GM21515 (cell line): ENCODE measurements around the gene DTX3.
"Not testable (repeated sequence)": the region's sequence is repeated elsewhere in the genome, so short reads cannot be mapped to it uniquely, and the experiment has no call there.

Experiments
- ATAC-seq: cut with Tn5 transposase; IDR thresholded peaks from one replicate; pipeline ENCODE4 v1.9.1; 2021; ENCODE audit not compliant: unreplicated experiment

Gene DTX3

DNA sequence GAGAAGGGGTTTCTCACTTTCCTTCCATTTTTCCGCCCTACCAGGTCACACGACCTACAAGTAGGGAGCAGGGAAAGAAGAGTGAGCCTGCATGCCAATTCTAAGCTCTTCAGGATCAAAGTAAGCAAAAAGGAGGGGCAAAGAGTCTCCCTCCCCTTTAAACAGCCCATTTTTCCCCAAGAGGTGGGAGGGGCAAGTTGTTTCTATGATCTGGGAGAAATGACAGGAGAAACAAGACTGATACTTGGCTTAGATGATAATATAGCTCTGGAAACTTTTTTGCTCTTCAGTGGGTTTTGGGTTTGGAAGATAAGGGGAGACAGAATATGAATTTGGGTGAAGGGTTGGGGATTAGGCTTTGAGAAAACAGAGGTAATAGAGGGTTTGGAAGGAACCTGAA lies 1.8 kb downstream of the DTX3 start:
- ATAC-seq, result no peak

DNA sequence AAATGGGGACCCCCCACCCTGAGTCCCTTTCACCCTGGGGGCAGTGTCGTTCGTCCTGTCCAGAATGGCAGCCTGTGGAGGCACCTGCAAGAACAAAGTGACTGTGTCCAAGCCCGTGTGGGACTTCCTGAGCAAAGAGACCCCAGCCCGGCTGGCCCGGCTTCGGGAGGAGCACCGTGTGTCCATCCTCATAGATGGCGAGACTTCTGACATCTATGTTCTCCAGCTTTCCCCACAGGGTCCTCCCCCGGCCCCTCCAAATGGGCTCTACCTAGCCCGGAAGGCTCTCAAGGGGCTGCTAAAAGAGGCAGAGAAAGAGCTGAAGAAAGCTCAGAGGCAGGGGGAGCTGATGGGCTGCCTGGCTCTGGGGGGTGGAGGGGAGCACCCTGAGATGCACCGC lies 2.2 kb downstream of the DTX3 start:
- ATAC-seq, result no peak

DNA sequence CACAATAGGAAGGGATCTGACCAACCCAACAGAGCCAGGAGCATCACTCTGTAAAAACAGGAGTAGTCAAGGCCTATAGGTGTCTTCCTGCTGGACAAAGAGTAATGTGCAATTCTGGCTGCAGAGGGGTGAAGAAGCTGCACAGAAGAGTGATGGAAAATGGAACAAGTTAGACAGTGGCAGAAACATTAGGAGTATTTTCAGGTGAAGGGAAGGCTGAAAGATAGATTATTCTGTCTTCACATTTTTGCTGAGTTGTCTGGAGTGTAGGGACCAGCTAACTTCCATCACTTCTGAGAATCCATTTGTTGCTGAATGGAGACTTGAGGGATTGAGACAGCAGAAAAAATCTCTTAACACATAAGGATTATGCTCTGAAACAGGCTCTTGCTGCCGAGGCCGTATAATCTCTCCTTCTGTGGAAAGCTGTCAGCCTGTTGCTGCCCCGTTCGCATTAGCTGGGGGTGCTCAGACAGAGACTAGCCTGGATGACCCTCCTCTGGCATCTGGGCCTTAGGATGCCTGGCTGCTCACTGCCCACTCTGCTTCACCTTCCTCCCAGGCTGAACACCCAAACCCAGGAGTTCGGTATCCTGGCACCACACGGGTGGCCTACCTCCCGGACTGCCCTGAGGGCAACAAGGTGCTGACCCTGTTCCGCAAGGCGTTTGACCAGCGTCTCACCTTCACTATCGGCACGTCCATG lies 3.5 kb downstream of the DTX3 start:
- ATAC-seq, result no peak

DNA sequence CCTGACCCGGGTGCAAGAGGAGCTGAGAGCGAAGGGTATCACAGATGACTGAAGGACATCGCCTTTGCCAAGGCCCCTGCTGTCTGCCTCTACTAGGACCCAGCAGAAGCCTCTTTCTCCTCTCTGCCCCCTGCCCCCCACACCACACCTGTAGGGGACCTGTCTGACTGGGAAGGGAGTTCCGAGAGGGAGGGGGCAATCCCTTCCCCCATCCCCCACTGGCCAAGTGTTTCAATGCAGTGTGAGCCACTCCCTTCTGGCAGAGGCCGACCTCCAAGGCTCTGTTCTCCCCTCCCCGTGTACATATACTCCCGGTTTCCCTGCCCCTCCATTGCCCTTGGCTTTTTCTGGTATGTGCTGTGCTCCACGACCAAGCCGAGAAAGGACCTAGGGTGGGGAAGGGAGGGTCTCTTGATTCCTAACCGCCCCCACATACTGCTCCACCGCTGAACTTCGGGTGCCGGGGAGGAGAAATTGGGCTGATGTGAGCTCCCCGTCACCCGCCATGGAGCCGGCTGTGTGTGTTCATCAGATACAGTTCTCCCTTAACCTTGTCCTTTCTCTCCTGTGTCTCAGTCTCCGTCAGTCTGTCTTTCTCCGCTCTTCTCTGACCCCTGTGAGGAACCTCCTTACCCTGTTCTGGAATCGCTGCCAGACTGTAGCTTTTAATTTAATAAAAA lies 4.6 kb downstream of the DTX3 start:
- no peak for ATAC-seq

DNA sequence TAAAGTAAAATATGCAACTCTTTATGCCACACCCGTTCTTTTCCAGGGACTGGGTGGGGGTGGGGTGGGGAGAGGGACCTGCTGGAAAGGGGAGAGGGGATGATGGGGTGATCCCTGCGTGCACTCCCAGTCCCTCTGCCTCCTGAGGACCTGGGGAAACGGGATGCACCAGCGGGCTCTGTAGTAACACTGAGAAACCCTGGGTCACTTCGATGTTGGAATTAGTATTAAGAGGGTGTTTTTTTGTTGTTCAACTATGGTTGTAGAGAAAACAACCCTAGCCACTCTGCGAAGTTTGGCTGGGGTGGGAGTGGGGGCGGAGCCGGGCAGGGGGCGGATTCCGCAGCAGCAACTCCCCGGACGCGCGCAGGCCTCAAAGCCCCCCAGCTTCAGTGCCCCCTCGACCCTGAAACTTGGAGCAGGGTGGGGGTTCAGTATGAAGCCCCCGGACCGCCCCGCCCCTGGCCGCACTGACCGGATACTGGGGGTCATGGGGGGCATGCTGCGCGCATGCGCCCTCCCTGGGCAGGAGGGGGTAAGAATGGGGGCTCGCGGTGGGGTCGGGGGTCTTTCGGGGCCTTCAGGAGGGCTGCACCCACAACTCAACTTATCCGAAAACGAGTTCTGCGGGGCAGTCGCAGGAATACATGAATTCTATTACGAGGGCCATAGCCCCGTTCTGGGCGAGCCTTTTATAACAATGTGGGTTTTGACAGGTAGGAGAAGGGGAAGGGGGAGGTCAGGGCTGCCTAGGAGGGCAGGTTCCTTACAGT lies 5.3 kb downstream of the DTX3 start:
- ATAC-seq, result no peak

DNA sequence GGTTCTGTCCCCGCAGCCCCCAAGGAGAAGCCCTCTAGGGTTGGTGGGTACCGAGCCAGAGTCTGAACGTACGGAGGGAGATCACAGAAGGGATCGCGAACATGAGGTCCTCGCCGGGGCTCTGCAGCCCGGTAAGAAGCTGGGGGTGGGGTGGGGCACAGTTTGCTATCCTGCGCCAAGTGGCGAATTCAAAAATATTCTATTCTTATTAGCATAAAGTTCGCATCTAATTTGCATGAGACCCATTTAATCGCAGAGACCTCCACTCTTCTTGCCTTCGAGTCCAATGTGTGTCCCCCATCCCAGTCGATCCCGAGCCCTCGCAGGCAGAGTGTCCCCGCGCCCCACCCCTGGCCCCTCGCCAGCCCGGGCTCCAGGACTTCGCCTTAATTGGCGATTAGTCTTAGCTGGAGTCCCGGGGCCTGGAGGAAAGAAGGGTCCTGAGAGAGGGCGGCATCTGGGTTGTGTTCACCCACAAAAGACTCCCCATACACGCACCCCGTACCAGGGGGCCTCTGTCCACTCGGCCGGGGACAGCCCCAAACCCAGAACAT lies 6.0 kb downstream of the DTX3 start:
- no peak for ATAC-seq

DNA sequence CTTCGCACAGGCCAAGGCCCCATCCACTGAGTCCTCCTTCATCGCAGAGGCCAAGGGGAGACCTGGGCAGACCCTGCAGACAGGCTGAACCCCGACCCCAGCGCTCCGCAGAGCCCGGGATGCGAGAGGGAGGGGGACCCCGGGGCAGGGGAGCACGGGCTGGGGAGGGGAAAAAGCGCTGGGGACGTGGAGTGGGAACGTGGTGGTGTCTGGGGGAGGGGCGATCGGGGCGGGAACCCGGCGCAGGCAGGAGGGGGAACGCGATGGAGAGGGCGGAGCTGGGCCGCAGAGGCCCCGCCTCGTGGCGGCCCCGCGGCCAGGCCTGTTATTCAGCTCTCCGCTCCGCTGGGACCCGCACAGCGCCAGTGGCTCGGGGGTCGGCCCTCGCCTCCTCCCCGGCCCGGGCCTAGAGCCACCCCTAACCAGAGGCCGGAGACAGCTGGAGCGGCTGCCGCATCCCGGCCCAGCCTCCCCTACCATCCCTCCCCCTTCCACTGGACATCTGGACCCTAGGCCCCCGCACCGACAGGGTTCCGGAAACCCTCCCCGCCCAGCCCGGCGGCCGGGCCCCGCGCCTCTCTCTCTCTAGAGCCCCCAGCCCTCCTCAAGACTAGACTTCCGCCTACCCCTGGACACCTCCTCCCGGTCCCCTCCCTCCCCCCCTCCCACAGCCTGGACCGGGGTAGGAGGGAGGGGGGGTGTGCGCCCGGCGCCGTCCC lies 6.6 kb downstream of the DTX3 start, which contains the start of gene ARHGEF25:
Gene ARHGEF25 (plus strand): TSS at position 328 of the 719 bp plus-strand sequence. CDS start 460 bp downstream, outside the sequence.
- ATAC-seq, result no peak

DNA sequence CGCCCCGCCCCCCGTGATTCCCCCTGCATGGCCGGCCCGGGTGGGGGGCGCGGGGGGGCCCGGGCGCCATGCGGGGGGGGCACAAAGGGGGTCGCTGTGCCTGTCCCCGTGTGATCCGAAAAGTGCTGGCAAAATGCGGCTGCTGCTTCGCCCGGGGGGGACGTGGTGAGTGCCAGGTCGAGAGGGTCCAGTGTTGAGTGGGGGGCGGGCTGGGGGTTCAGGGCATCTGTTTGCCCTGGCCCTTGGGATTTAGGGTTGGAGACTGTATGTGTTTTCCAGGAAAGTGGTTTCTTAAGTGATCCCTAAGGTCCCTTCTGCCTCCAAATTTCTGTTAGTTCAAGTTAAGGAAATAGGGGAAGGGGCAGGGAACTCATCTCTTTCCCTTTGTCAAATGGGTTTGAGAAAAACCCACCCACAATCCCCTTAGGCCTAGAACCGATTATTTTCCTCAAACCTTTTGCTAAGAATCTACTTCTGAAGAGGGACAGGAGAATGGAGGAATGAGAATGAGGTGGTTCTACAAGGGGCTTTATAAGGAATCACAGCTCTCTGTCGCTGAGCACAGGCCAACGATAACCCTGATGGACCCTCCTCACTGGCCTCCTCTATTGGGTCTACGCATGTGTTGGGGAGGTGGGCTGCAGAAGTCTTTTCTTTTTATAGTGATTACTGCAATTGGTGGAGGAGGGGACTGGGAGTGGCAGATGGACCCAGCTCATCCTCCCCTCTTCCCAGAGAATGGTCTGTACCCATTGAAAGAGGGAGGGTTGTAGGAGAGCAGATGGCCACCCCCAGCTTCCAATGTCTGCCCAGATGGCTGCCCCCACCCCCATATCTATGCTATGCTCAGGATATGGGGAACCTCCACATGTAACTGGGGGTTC lies 7.4 kb downstream of the DTX3 start:
- ATAC-seq, result no peak

DNA sequence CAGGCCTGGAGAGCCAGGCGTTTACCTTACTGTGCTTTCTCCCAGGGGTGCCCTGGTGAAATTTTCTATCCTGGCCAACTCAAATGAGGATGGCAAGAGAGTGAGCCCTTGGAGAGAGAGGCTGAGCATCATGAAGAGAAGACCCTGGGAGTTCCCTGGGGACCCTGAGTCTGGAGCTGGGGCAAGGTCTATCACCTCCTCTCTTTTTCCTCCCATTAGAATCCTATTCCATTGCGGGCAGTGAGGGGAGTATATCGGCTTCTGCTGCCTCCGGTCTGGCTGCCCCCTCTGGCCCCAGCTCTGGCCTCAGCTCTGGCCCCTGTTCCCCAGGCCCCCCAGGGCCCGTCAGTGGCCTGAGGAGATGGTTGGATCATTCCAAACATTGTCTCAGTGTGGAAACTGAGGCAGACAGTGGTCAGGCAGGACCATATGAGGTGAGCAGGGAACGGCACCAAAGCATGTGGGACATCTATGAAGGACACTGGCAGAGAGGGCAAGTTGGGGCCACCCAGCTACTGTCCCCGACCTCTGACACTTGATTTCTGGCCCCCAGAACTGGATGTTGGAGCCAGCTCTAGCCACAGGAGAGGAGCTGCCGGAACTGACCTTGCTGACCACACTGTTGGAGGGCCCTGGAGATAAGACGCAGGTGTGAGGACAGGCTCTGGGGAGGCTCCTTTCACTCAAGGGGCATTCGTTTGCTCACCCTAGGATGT lies 8.2 kb downstream of the DTX3 start:
- no peak for ATAC-seq

DNA sequence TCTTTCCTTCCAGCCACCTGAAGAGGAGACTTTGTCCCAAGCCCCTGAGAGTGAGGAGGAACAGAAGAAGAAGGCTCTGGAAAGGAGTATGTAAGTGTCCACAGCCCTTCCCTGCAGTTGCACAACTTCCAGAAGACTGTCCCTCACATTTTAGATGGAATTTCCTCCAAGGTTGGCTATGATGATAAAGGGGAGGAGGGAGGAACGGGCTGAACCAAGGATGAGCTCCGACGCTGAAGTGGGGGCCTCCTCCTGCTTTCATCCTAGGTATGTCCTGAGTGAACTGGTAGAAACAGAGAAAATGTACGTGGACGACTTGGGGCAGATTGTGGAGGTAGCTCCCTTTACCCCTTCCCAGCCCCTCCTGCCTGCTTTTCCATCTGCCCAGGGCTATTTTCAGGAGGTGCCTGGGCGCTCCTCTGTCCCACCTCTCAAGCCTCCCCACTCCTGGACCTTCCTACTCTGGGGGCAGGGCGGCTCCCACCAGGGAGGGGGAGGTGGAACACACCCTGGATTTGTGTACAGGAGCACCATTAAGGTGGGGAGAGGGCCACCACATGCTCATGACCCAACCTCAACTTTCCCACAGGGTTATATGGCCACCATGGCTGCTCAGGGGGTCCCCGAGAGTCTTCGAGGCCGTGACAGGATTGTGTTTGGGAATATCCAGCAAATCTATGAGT lies 8.9 kb downstream of the DTX3 start:
- no peak for ATAC-seq

DNA sequence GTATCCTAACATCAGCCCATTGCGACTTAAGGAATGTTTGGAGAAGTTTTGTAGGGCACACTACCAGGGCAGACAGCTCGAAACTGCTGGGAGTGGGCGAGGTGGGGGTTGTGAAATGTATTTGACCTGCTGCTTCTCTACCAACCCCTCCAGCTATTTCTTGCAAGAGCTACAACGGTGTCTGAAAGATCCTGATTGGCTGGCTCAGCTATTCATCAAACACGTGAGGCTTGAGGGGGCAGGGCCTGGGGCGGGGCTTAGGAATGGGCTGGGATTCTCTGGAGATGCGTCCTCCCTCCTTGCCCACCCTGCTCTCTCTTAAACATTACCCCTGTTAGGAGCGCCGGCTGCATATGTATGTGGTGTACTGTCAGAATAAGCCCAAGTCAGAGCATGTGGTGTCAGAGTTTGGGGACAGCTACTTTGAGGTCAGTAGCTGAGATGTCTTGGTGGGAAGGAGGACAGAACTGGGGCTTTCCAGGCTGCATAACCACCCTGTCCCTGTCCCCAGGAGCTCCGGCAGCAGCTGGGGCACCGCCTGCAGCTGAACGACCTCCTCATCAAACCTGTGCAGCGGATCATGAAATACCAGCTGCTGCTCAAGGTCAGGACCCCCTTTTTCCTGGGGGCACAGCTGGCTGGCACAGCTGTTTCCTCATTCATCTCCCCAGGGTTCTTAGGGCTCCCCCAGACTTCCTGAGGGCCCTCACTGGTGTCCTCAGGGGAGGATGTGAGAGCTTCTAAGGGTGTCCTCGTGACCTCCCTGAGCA lies 9.7 kb downstream of the DTX3 start:
- peak; percentile 58 for ATAC-seq

DNA sequence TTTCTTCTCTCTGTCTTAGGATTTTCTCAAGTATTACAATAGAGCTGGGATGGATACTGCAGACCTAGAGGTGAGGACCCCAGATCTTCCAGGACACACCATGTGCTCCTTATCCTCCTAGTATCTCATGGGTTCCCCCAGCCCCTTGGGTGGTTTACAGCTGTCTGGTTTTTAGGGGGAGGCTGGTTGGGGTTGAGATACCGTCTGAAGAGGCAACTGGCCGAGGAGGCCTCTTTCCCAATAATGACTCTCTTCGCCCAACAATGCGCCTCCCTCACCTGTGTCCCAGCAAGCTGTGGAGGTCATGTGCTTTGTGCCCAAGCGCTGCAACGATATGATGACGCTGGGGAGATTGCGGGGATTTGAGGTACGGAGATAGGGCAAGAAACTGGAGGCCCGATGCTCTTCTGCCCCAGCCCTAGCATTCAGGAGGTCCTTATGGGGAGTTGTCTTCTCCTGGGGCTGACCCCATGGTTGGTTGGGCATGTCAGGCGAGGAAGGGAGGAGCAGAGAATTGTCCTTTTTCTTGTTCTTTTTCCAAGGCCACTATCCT lies 10.4 kb downstream of the DTX3 start:
- no peak for ATAC-seq

DNA sequence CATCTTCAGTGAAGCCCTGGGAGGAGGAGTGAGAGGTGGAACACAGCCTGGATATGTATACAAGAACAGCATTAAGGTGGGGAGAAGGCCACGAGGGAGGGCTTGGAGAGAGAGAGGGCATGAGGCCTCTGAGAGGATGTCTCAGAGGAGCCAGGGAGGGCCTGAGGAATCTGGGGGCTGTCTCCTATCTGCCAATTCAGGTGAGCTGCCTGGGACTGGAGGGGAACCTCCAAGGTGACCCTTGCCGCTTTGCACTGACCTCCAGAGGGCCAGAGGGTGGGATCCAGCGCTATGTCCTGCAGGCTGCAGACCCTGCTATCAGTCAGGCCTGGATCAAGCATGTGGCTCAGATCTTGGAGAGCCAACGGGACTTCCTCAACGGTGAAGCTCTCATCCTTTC lies 11.0 kb downstream of the DTX3 start:
- ATAC-seq, result no peak

DNA sequence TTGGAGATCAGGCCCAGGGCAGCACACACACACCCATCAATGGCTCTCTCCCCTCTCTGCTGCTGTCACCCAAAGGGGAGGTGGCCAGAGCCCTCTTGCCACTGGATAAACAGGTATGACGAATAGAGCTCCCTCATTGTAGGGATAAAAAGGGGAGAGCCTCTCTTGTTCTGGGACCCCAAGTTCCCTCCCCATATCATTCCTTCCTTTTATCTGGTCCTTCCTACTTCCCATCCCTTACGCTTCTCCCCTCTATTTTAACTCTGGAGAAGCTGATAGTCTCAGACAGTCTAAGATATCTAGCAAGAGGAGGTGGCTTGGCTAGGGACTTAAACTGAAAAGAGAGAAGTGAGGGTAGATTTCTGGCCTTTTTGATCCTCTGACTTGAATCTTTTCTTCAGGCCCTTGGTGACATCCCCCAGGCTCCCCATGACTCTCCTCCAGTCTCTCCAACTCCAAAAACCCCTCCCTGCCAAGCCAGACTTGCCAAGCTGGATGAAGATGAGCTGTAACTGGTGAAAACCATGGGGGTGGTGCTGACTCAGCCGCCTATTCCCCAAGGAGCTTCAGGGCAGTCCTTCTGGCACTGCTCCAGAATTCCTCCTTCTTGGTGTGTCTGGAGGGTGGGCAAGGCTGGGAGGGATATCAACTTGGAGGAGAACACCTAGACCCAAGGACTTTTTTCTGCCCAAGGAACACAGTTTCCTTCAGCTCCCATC lies 11.9 kb downstream of the DTX3 start:
- ATAC-seq, result no peak

DNA sequence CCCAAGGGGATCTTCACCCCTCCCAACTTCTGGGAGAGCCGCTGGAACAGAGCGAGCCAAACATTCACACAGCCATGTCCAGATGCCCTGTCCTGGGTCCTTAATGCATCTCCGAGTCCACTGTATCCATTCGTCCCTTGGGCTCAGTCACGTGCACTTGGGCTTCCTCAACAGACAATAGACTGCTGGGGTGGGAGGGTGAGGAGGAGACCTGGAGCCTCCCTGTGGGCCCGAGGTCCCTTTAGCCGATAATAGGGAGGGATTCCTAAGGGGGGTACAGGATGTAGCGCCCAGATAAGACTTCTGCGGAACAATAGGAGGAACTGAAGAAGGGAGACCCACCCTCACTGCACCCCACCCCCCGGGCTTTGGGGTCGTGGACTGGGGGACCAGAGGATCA lies 13.3 kb downstream of the DTX3 start:
- ATAC-seq, result no peak

DNA sequence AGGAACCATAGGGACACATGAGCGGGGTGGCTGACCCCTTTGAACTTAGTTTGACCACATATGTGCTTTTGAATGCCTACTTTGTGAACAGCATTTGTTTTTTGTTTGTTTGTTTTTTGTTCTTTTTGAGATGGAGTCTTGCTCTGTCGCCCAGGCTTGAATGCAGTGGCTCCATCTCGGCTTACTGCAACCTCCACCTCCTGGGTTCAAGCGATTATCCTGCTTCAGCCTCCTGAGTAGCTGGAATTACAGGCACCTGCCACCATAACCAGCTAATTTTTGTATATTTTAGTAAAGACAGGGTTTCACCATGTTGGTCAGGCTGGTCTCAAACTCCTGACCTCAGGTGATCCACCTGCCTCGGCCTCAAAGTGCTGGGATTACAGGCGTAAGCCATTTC lies 13.8 kb downstream of the DTX3 start:
- not testable (repeated sequence) for ATAC-seq

DNA sequence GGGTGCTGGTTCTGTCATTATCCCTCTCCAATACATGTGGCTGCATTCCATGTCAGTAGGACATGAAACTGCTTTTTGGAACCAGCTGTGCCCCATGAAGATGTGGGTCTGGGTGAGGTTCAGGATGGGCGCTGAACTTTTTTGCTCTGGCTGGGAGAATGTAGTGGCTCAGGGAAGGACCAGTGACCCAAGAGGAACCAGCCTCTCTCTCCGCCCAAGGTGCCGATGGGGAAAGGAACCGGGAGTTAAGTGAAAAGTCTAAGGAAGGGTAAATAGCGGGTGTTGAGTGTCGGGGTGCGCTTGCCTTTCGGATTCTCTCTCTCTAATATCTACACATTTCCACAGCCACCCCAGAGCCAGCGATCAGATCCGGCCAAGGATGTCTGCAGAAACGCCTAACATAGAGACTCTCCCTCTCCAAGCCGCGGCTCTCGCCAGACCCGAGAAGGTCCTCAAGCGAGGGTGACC lies 14.4 kb downstream of the DTX3 start:
- no peak for ATAC-seq
